CD14-positive monocyte (primary cell): ENCODE measurements around the gene FOXA3. TPM values are rescaled to one million over a fixed set of nuclear protein-coding genes. Genes with fewer than 3 reads are reported as not detected.

ENCODE experiments used
- DNase-seq, 3 donors: peaks; one replicate each; pipeline ENCODE4 v3.0.0-alpha.2; 2011 to 2022
- H2AFZ ChIP-seq: 2 replicates; pipeline ENCODE4 v1.6.0; 2012; ENCODE audit warnings: mild to moderate bottlenecking, low read depth, low read length, inconsistent platforms; ENCODE audit not compliant: insufficient read depth, poor library complexity, severe bottlenecking
- H3K27ac ChIP-seq, 2 donors: 1 replicate in 1 of 2; 2 replicates in 1 of 2; pipeline ENCODE4 v1.5.1; 2012 to 2013; ENCODE audit warnings: low read length in 2 of 2, control low read depth in 1 of 2, inconsistent platforms in 1 of 2, low read depth in 1 of 2, mild to moderate bottlenecking in 1 of 2
- H3K27me3 ChIP-seq, 2 donors: one replicate each; pipeline versions ENCODE4 v1.6.0 to v1.6.1; 2011 to 2013; ENCODE audit warnings: low read length in 2 of 2; ENCODE audit not compliant: control insufficient read depth in 2 of 2, insufficient read depth in 2 of 2
- H3K36me3 ChIP-seq, 2 donors: replicated peaks in 1 of 2; 1 replicate in 1 of 2; 2 replicates in 1 of 2; pipeline versions ENCODE4 v1.5.1 to v1.6.1; 2012 to 2013; ENCODE audit warnings: low read length in 2 of 2, control low read depth in 1 of 2, inconsistent platforms in 1 of 2, mild to moderate bottlenecking in 1 of 2; ENCODE audit not compliant: insufficient read depth in 2 of 2, control insufficient read depth in 1 of 2
- H3K4me1 ChIP-seq, 2 donors: 1 replicate in 1 of 2; 2 replicates in 1 of 2; pipeline versions ENCODE4 v1.5.1 to v1.6.1; 2012 to 2013; ENCODE audit warnings: low read length in 2 of 2, control low read depth in 1 of 2, inconsistent platforms in 1 of 2, mild to moderate bottlenecking in 1 of 2, moderate library complexity in 1 of 2; ENCODE audit not compliant: insufficient read depth in 2 of 2, control insufficient read depth in 1 of 2
- H3K4me2 ChIP-seq: replicated peaks from 2 replicates; pipeline ENCODE3; 2012; ENCODE audit warnings: low read length, moderate library complexity, mild to moderate bottlenecking; ENCODE audit not compliant: poor library complexity, severe bottlenecking; ENCODE audit errors: extremely low read depth
- H3K4me3 ChIP-seq, 3 experiments: fragments of 200-600 bp in 1 of 3; sonication (generic) in 1 of 3; replicated peaks in 1 of 3; 1 replicate in 2 of 3; 2 replicates in 1 of 3; pipeline ENCODE4 v1.5.1; 2011 to 2013; ENCODE audit warnings: low read length in 3 of 3, mild to moderate bottlenecking in 3 of 3, control low read depth in 2 of 3, low read depth in 2 of 3, inconsistent platforms in 1 of 3, moderate library complexity in 1 of 3
- H3K79me2 ChIP-seq: 2 replicates; pipeline ENCODE4 v1.6.0; 2012; ENCODE audit warnings: mild to moderate bottlenecking, control low read depth, inconsistent platforms, low read length, moderate library complexity; ENCODE audit not compliant: insufficient read depth
- H3K9ac ChIP-seq: 2 replicates; pipeline ENCODE4 v1.6.0; 2017; ENCODE audit warnings: low read length, mild to moderate bottlenecking; ENCODE audit not compliant: insufficient read depth, poor library complexity, severe bottlenecking
- H3K9me3 ChIP-seq, 2 donors: replicated peaks in 1 of 2; 1 replicate in 1 of 2; 2 replicates in 1 of 2; pipeline versions ENCODE4 v1.5.1 to v1.6.1; 2012 to 2013; ENCODE audit warnings: low read length in 2 of 2, control low read depth in 1 of 2; ENCODE audit not compliant: control insufficient read depth in 1 of 2, insufficient read depth in 1 of 2
- H4K20me1 ChIP-seq: 2 replicates; pipeline ENCODE4 v1.6.0; 2012; ENCODE audit warnings: mild to moderate bottlenecking, low read length, control low read depth, moderate library complexity; ENCODE audit not compliant: insufficient read depth
- H3K27ac Mint-ChIP-seq, 7 donors: one replicate each; pipeline ENCODE4 v1.8.0; 2020; ENCODE audit warnings: mild to moderate bottlenecking in 7 of 7, mixed read lengths in 7 of 7, moderate library complexity in 6 of 7, inconsistent platforms in 2 of 7
- H3K27me3 Mint-ChIP-seq, 3 donors: one replicate each; pipeline ENCODE4 v1.8.0; 2021 to 2022; ENCODE audit warnings: low read depth in 3 of 3, mild to moderate bottlenecking in 3 of 3, mixed read lengths in 3 of 3, moderate library complexity in 3 of 3, inconsistent platforms in 1 of 3
- H3K36me3 Mint-ChIP-seq, 2 donors: one replicate each; pipeline ENCODE4 v1.8.0; 2020; ENCODE audit warnings: mixed read lengths in 2 of 2, inconsistent platforms in 1 of 2, mild to moderate bottlenecking in 1 of 2
- H3K4me1 Mint-ChIP-seq: one replicate; pipeline ENCODE4 v1.8.0; 2020; ENCODE audit warnings: mild to moderate bottlenecking, mixed read lengths
- H3K4me3 Mint-ChIP-seq, 2 donors: one replicate each; pipeline ENCODE4 v1.8.0; 2020; ENCODE audit warnings: mild to moderate bottlenecking in 2 of 2, mixed read lengths in 2 of 2, moderate library complexity in 1 of 2
- H3K9me3 Mint-ChIP-seq, 7 donors: one replicate each; pipeline ENCODE4 v1.8.0; 2020 to 2022; ENCODE audit warnings: mixed read lengths in 7 of 7, mild to moderate bottlenecking in 6 of 7, moderate library complexity in 6 of 7, inconsistent platforms in 2 of 7
- CTCF ChIP-seq: fragments of 200-600 bp; IDR thresholded peaks from one replicate; pipeline ENCODE4 v1.8.0; 2022; ENCODE audit warnings: antibody characterized with exemption, mild to moderate bottlenecking
- WGBS: methylation state at CpG from one replicate; pipeline ENCODE4 v1.1.5; 2013; ENCODE audit warnings: missing lambda C conversion rate; ENCODE audit not compliant: insufficient coverage; 5-methylcytosine and 5-hydroxymethylcytosine counted together
- intact Hi-C, 2 donors: fragments of 100-400 bp; cut with micrococcal nuclease; formaldehyde crosslinking; loops; one replicate each; pipeline versions ENCODE4 v1.15.0 to v1.15.1; 2023
- polyA plus RNA-seq, 3 donors: library from polyadenylated mRNA; depleted of rRNA in 1 of 3; unstranded in 2 of 3; stranded (reverse) in 1 of 3; fragments of 300-500 nt in 2 of 3; fragments of >200 nt in 1 of 3; fragmentation: Illumina TruSeq in 2 of 3; gene quantifications; 1 replicate in 2 of 3; 2 replicates in 1 of 3; pipeline ENCODE4 v1.2.3, GENCODE V29; 2012 to 2021

FOXA3 gene
- polyA plus RNA-seq, 3 donors: not detected

- H3K4me3 ChIP-seq: no peak overlapping the region
- H3K27me3 ChIP-seq: peaks cover 23 to 53% of the 10 kb centered on the region in 2 donors
- H3K27ac ChIP-seq: no peak overlapping the region
- H4K20me1 ChIP-seq: no peaks in the 10 kb centered on the region
- peaks cover 56 to 66% (median 61%) of the 10 kb centered on the region in 3 donors for H3K27me3 Mint-ChIP-seq
- no peaks in the 10 kb centered on the region for H3K79me2 ChIP-seq
- H3K4me1 ChIP-seq: peaks cover 4 to 7% of the 10 kb centered on the region in 2 donors
- no peak for DNase-seq
- H3K4me3 Mint-ChIP-seq: peak overlapping the region in 1 of 2 donors; percentile 66
- WGBS: 0% methylated on average over 2 of the region's 4 CpGs
- no peak for TF ChIP-seq CTCF
- peaks cover 0 to 9% (median 0%) of the 10 kb centered on the region in 7 donors for H3K9me3 Mint-ChIP-seq
- H3K36me3 Mint-ChIP-seq: peaks cover 0 to 4% of the 10 kb centered on the region in 2 donors
- H2AFZ ChIP-seq: no peak overlapping the region
- H3K27ac Mint-ChIP-seq: no peak overlapping the region
- H3K36me3 ChIP-seq: no peaks in the 10 kb centered on the region
- intact Hi-C loops: no loop called here
- H3K4me2 ChIP-seq: no peak overlapping the region
- H3K9ac ChIP-seq: no peak overlapping the region
- peaks cover 12% of the 10 kb centered on the region for H3K4me1 Mint-ChIP-seq
- no peaks in the 10 kb centered on the region for H3K9me3 ChIP-seq
Measured at GRCh38 chr19:45876161-45876410, 12.0 kb downstream of the FOXA3 start.

- Histone ChIP-seq H3K36me3 (no peaks in the 10 kb centered on the region), H3K4me3 (no peak overlapping the region), H3K27ac (no peak overlapping the region), H3K4me2 (no peak overlapping the region), H4K20me1 (no peaks in the 10 kb centered on the region), H3K4me1 (peaks cover 4 to 7% of the 10 kb centered on the region in 2 donors), H3K79me2 (no peaks in the 10 kb centered on the region), H3K27me3 (peaks cover 23 to 56% of the 10 kb centered on the region in 2 donors), H2AFZ (no peak overlapping the region), H3K9me3 (no peaks in the 10 kb centered on the region), H3K9ac (peak overlapping the region; percentile 42)
- no peak for DNase-seq
- H3K27me3 Mint-ChIP-seq: peaks cover 53 to 67% (median 59%) of the 10 kb centered on the region in 3 donors
- intact Hi-C loops: no loop called here
- no peak overlapping the region for H3K27ac Mint-ChIP-seq
- TF ChIP-seq CTCF: no peak
- WGBS: 2% methylated on average over 29 of the region's 41 CpGs
- peaks cover 0 to 4% of the 10 kb centered on the region in 2 donors for H3K36me3 Mint-ChIP-seq
- H3K4me1 Mint-ChIP-seq: peaks cover 12% of the 10 kb centered on the region
- H3K9me3 Mint-ChIP-seq: peaks cover 0 to 9% (median 0%) of the 10 kb centered on the region in 7 donors
- peak overlapping the region in 1 of 2 donors; percentile 66 for H3K4me3 Mint-ChIP-seq
Measured at GRCh38 chr19:45876411-45877197, 12.5 kb downstream of the FOXA3 start.
